ENCODE measurements around the gene HOGA1. TPM values are rescaled to one million over a fixed set of nuclear protein-coding genes. Genes with fewer than 3 reads are reported as not detected.
"Not testable (repeated sequence)": the region's sequence is repeated elsewhere in the genome, so short reads cannot be mapped to it uniquely, and the experiment has no call there.

Gene HOGA1
- total RNA-seq, 8 experiments from 2014 or later = 0.27 to 11.5 (median 1.7) TPM

GRCh38 chr10:97562329-97562728, 21.9 kb upstream of the HOGA1 start:
- not testable (repeated sequence) for H3K27ac ChIP-seq; H3K4me3 ChIP-seq; ATAC-seq (replicated peaks in 6 of 8); H3K4me1 ChIP-seq (replicated peaks in 1 of 2)
- in situ Hi-C loops (cut with MboI; ENCODE audit: low pct_unique_long_range_greater_than_20kb in 2 of 9, low sequenced_read_pairs in 9 of 9, unreplicated experiment in 9 of 9) = loop anchor here in 1 of 9 experiments (25.0 kb wide), 1 partner anchor 100 kb away; no protein-coding TSS in a partner anchor
- 86 to 100% (median 100%) methylated on average over 1 to 3 of the region's 5 CpGs; no CpG with 5 or more reads in 5 of the 10 experiments for WGBS, 10 experiments

GRCh38 chr10:97563337-97563736, 20.9 kb upstream of the HOGA1 start:
- WGBS, 10 experiments = 78 to 100% (median 93%) methylated on average over 3 to 4 of the region's 4 CpGs
- no peak for ATAC-seq (replicated peaks in 6 of 8)
- Histone ChIP-seq H3K27ac (no peak overlapping the region), H3K4me3 (no peak overlapping the region), H3K4me1 (replicated peaks in 1 of 2) (no peaks in the 10 kb centered on the region)
- in situ Hi-C loops (cut with MboI; ENCODE audit: low pct_unique_long_range_greater_than_20kb in 2 of 9, low sequenced_read_pairs in 9 of 9, unreplicated experiment in 9 of 9) = loop anchor here in 1 of 9 experiments (25.0 kb wide), 1 partner anchor 101 kb away; no protein-coding TSS in a partner anchor

- H3K4me1 ChIP-seq (replicated peaks in 1 of 2) = no peaks in the 10 kb centered on the region
- in situ Hi-C loops (cut with MboI; ENCODE audit: low pct_unique_long_range_greater_than_20kb in 2 of 9, low sequenced_read_pairs in 9 of 9, unreplicated experiment in 9 of 9) = loop anchor here in 1 of 9 experiments (25.0 kb wide), 1 partner anchor 102 kb away; no protein-coding TSS in a partner anchor
- no peak overlapping the region for H3K4me3 ChIP-seq
- H3K27ac ChIP-seq = no peak overlapping the region
- 57 to 100% (median 93%) methylated on average over 1 to 4 of the region's 4 CpGs; no CpG with 5 or more reads in 3 of the 10 experiments for WGBS, 10 experiments
- no peak for ATAC-seq (replicated peaks in 6 of 8)
Observed at GRCh38 chr10:97564776-97565175, 19.4 kb upstream of the HOGA1 start.

- ATAC-seq (replicated peaks in 6 of 8) = no peak
- no peak overlapping the region for H3K4me3 ChIP-seq
- in situ Hi-C loops (cut with MboI; ENCODE audit: low pct_unique_long_range_greater_than_20kb in 2 of 9, low sequenced_read_pairs in 9 of 9, unreplicated experiment in 9 of 9) = loop anchor here in 1 of 9 experiments (25.0 kb wide), 1 partner anchor 104 kb away; no protein-coding TSS in a partner anchor
- WGBS, 10 experiments = 90 to 100% (median 100%) methylated on average over 2 of the region's 2 CpGs; no CpG with 5 or more reads in 4 of the 10 experiments
- no peak overlapping the region for H3K27ac ChIP-seq
- no peaks in the 10 kb centered on the region for H3K4me1 ChIP-seq (replicated peaks in 1 of 2)
Observed at GRCh38 chr10:97566336-97566996, 17.7 kb upstream of the HOGA1 start.

GRCh38 chr10:97567891-97568290, 16.3 kb upstream of the HOGA1 start:
- H3K4me3 ChIP-seq = no peak overlapping the region
- no peak overlapping the region for H3K27ac ChIP-seq
- in situ Hi-C loops (cut with MboI; ENCODE audit: low pct_unique_long_range_greater_than_20kb in 2 of 9, low sequenced_read_pairs in 9 of 9, unreplicated experiment in 9 of 9) = loop anchor here in 1 of 9 experiments (25.0 kb wide), 1 partner anchor 106 kb away; no protein-coding TSS in a partner anchor
- ATAC-seq (replicated peaks in 6 of 8) = no peak
- WGBS, 10 experiments = 40 to 100% (median 95%) methylated on average over 1 to 10 of the region's 15 CpGs; no CpG with 5 or more reads in 4 of the 10 experiments
- no peaks in the 10 kb centered on the region for H3K4me1 ChIP-seq (replicated peaks in 1 of 2)

- Histone ChIP-seq H3K27ac (no peak overlapping the region), H3K4me3 (no peak overlapping the region), H3K4me1 (replicated peaks in 1 of 2) (no peaks in the 10 kb centered on the region)
- no peak for ATAC-seq (replicated peaks in 6 of 8)
- WGBS, 10 experiments = 93 to 100% (median 96%) methylated on average over 2 to 6 of the region's 33 CpGs; no CpG with 5 or more reads in 7 of the 10 experiments
- in situ Hi-C loops (cut with MboI; ENCODE audit: low pct_unique_long_range_greater_than_20kb in 2 of 9, low sequenced_read_pairs in 9 of 9, unreplicated experiment in 9 of 9) = loop anchor here in 1 of 9 experiments (25.0 kb wide), 1 partner anchor 108 kb away; no protein-coding TSS in a partner anchor
Observed at GRCh38 chr10:97570146-97570788, 13.9 kb upstream of the HOGA1 start.

GRCh38 chr10:97570789-97571471, 13.3 kb upstream of the HOGA1 start:
- no peak overlapping the region for H3K4me3 ChIP-seq
- no peaks in the 10 kb centered on the region for H3K4me1 ChIP-seq (replicated peaks in 1 of 2)
- ATAC-seq (replicated peaks in 6 of 8) = peak in 2 of 8 experiments; percentile 13 to 34
- no CpG with 5 or more reads among the region's 5 CpGs for WGBS, 10 experiments
- no peak overlapping the region for H3K27ac ChIP-seq
- in situ Hi-C loops (cut with MboI; ENCODE audit: low pct_unique_long_range_greater_than_20kb in 2 of 9, low sequenced_read_pairs in 9 of 9, unreplicated experiment in 9 of 9) = loop anchor here in 1 of 9 experiments (25.0 kb wide), 1 partner anchor 109 kb away; no protein-coding TSS in a partner anchor

- ATAC-seq (replicated peaks in 6 of 8) = no peak
- no peak overlapping the region for H3K4me3 ChIP-seq
- WGBS, 10 experiments = 63 to 100% (median 90%) methylated on average over 1 to 3 of the region's 3 CpGs; no CpG with 5 or more reads in 3 of the 10 experiments
- no peaks in the 10 kb centered on the region for H3K4me1 ChIP-seq (replicated peaks in 1 of 2)
- no peak overlapping the region for H3K27ac ChIP-seq
- in situ Hi-C loops (cut with MboI; ENCODE audit: low pct_unique_long_range_greater_than_20kb in 2 of 9, low sequenced_read_pairs in 9 of 9, unreplicated experiment in 9 of 9) = loop anchor here in 1 of 9 experiments (25.0 kb wide), 1 partner anchor 109 kb away; no protein-coding TSS in a partner anchor
Observed at GRCh38 chr10:97571622-97572021, 12.6 kb upstream of the HOGA1 start.

GRCh38 chr10:97572214-97572989, 11.8 kb upstream of the HOGA1 start, which contains the start of gene ANKRD2:
ANKRD2 (plus strand) TSS chr10:97572779; CDS start chr10:97572789, 10 bp downstream.
- 47 to 100% (median 80%) methylated on average over 1 to 6 of the region's 16 CpGs; no CpG with 5 or more reads in 5 of the 10 experiments for WGBS, 10 experiments

GRCh38 chr10:97573021-97573420, 11.2 kb upstream of the HOGA1 start:
- WGBS, 10 experiments = 100% methylated on average over 1 to 2 of the region's 2 CpGs; no CpG with 5 or more reads in 8 of the 10 experiments
- no peak for ATAC-seq (replicated peaks in 6 of 8)

More at GRCh38 chr10:97572214-97572989, 11.8 kb upstream of the HOGA1 start, which contains the start of gene ANKRD2:
- in situ Hi-C loops (cut with MboI; ENCODE audit: low pct_unique_long_range_greater_than_20kb in 2 of 9, low sequenced_read_pairs in 9 of 9, unreplicated experiment in 9 of 9) = loop anchor here in 1 of 9 experiments (25.0 kb wide), 1 partner anchor 110 kb away; no protein-coding TSS in a partner anchor
- Histone ChIP-seq H3K27ac (no peak within 1 kb of the TSS), H3K4me3 (no peak within 1 kb of the TSS), H3K4me1 (replicated peaks in 1 of 2) (no peaks in the 10 kb centered on the region)
- peak; percentile 62 to 94 (median 81) for ATAC-seq (replicated peaks in 6 of 8)

GRCh38 chr10:97573672-97574071, 10.5 kb upstream of the HOGA1 start:
- no peaks in the 10 kb centered on the region for H3K4me1 ChIP-seq (replicated peaks in 1 of 2)
- in situ Hi-C loops (cut with MboI; ENCODE audit: low pct_unique_long_range_greater_than_20kb in 2 of 9, low sequenced_read_pairs in 9 of 9, unreplicated experiment in 9 of 9) = loop anchor here in 1 of 9 experiments (25.0 kb wide), 1 partner anchor 111 kb away; no protein-coding TSS in a partner anchor
- H3K4me3 ChIP-seq = no peak overlapping the region
- WGBS, 10 experiments = 0 to 100% (median 0%) methylated on average over 1 of the region's 2 CpGs; no CpG with 5 or more reads in 5 of the 10 experiments
- H3K27ac ChIP-seq = no peak overlapping the region
- no peak for ATAC-seq (replicated peaks in 6 of 8)

More at GRCh38 chr10:97573021-97573420, 11.2 kb upstream of the HOGA1 start:
- Histone ChIP-seq H3K27ac (no peak overlapping the region), H3K4me1 (replicated peaks in 1 of 2) (no peaks in the 10 kb centered on the region), H3K4me3 (no peak overlapping the region)
- in situ Hi-C loops (cut with MboI; ENCODE audit: low pct_unique_long_range_greater_than_20kb in 2 of 9, low sequenced_read_pairs in 9 of 9, unreplicated experiment in 9 of 9) = loop anchor here in 1 of 9 experiments (25.0 kb wide), 1 partner anchor 111 kb away; no protein-coding TSS in a partner anchor
